ENCODE measurements around the gene PIK3C2G.

Gene PIK3C2G

DNA sequence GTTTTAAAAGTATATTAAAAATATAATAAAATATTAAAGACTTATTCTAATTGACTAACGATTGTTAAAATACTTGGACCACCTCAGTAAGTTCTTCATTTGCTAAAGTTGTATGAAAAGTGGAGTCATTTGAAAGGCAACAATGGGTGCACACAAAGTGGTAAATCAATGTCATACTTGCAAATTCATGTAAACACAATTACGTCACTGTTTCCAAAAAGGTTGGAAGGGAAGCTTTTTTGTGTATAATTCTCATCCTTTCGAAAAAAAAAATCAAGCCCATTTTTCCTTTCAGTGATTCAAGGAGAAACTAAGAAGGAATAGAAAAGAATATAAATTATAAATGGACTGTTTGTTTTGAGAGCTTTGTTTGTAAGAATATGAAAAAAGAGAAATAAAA lies 166.2 kb downstream of the PIK3C2G start:
- no peak for FAIRE-seq

DNA sequence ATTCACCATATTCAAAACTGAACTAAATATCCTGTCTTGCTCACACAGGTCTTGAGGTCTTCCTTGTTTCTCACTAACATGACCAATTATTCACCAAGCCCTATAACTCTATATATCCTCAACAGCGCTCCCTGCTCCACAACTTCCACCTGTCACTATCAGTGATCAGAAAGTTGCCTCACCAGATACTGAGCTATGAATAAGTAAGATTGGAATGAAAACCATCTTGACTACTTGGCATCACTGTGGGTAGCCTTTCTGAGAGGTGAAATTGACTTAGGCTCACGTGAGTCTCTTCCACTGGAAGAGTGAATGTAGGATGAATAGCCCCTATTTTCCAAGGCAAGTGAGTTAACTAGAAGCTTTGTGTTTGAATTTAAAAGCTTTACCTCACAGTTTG lies 167.1 kb downstream of the PIK3C2G start:
- FAIRE-seq: no peak

DNA sequence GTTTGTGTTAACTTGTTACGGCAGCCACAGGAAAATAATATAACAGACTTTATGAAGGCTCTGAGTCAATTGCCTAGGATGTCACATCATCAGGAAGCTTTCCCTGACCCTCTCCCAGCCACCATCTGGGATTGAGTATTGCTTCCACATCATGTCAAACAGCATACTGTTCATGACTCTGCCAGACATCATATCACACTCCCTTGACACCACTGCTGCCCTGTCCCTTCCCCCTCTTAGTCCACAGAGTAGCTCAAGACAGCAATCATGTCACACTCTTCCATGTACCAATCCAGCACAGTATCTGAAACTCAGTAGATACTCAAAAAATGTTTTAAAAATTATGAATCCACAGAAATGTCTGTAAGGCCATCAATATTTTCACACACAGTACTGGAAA lies 168.0 kb downstream of the PIK3C2G start:
- FAIRE-seq: no peak

DNA sequence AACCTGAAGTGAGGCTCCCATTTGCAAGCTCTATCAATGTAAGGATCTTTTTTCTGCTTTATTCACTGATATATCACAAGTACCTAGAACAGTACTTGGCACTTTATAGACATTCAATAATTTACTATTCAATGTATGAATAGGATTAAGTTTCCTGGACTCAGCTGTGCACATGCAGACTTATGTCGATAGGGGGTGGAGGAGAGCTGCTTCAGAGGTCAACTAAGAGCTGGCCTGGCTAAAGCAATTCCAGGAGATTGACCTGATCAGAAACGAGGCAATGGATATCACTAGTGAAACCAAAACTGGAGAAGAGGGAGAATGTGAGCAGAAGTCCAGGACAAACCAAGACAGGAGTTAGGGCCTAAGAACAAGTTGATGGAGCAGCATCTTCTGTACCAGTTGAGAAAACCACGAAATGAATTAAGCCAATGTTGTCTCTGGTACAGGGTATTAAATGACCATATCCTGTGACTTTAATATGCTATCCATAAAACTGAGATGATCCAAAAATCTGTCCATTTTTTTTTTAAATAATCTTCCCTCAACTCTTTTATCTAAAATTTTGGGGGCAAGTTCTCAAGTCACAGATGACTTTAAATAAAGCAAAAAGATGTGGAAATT lies 169.2 kb downstream of the PIK3C2G start:
- no peak for FAIRE-seq

DNA sequence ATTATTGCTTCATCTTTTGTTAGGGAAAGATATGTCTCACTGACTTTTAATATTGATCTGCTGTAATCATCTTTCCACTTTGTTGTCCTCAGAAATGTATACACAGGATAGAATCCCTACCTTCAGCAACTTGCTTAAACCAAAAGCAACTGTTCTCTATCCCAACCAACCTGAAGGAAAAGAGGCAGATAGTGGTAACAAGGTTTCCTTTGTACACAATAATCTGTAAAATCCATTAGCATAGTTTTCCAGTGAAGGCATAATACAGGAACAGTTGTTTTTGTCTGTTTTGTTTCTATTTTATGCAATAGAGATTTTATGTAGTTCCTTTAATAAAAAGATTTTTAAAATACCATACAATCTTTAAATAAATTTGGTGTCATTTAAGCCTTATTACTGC lies 170.5 kb downstream of the PIK3C2G start:
- no peak for FAIRE-seq

DNA sequence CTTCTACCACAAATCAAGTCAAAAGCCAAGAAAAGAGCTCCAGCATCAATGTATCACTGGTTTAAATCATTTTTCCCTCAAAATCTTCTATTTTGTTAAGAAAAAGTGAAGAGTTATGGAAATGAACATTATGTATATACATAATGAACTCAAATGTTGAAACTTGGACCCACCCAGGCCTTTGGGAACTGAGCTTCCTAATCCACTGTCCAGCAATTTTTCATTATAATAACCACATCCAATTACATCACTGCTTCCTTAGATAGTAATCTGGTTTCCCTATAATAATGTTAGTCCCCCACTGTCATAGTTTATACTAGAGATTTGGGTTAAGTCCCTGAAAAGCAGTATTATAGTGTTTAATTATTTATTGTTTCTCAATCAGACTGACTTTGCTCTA lies 170.9 kb downstream of the PIK3C2G start:
- FAIRE-seq: no peak

DNA sequence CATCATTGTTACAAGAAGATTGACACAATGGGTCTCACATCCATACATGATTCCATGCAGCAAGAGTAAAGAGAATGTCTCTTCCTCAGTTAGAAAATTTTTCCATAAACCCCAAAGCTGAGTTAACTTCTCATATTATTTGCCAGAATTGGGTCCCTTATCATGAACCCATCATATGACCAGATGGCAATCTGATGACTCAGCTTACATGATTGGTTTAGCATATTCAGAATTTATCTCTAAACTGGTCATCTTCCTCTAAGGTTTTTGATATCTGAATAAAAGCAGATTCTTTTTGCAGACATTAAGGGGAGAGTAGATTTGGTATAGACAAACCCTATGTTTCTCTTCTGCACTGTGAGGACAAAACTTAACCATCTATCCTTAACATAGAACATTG lies 174.9 kb downstream of the PIK3C2G start:
- no peak for FAIRE-seq

DNA sequence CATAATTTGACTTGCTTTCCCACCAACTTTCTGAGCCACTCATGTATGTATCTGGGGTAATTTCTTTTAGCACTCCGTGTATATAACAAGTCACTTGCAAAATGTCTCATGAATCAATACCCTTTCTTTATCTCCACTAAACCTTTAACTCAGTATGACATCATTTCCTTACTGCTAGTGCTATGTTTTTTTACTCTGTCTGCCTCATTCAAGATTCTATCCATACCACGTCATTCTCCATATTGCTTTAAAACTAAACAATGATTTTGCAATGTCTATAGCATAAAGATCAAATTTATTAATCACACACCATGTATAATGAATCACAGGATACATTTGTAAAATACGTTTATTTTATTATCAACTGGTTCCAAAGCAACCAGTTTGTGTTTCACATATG lies 178.2 kb downstream of the PIK3C2G start:
- FAIRE-seq: no peak

DNA sequence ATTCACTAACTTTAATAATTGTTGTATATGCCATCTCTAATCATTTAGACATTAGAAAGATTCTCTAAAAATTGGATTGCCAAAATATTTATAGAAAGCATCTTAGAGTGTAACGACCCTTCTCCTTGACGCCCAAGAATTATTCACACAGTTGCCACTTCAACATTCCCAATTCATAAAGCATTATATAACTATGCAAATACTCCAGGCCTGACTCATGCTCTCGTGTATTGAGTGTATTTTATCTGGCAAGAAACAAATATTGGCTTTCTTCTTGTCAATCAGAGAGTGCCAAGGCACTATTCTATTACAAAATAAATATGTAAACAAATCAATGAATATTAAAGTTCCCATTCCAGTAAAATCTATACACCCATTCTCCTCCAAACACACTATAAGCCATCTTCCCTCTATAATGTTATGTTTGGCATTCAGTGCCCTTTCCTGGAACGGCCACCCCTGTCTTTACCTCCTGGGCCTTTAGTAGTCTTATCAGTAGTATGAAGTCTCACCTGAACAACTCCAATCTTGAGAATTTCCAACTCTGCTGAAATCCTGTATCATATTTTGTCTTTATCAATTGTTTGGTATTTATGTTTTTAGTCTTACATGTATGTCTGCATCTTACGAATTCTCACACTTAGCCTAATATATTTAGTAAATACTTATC lies 182.6 kb downstream of the PIK3C2G start:
- FAIRE-seq: no peak

DNA sequence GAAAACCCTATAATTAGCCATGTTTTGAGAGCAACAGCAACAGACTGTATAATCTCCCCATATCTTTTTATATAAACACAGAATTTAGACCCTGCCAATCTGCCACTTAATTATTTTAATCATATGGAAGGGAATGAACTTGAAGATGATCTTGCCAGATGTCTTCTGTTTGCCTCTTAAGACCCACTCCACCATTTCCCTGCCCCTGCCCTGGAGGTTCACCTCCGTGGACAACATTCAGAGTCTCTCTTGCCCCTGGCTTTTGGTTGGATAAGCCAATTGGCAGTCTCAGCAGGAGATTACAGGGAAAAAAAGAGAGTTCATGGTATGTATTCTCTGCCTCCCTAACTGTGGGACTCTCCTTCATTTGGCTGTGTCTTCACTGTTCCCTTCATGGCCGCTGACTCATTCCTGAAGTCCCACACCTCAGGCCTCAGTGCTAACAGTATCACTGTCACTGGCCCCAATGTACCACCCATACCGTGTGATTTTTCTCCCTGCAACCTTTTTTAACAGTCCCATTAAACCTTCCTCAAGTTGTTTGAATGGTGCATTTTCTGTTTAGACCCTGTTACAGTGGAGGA lies 184.8 kb downstream of the PIK3C2G start:
- no peak for FAIRE-seq

DNA sequence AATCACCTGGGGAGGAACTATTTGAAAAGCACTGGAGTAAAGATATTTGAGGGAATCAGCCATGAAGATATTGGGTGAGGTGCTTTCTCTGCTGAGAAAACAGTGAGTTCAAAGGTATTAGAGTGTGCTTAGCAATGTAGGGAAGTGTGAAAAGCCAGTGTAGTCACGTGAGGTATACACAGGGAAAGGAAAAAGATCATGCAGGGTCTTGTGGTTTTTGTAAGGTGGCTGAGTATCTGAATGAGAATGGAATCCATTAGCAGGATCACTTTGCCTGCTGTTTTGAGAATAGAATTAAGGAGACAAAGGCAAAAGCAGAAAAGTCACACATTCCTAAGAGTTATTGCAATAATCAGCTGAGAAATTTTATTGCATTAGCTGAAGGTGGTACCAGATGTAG lies 193.0 kb downstream of the PIK3C2G start:
- no peak for FAIRE-seq

DNA sequence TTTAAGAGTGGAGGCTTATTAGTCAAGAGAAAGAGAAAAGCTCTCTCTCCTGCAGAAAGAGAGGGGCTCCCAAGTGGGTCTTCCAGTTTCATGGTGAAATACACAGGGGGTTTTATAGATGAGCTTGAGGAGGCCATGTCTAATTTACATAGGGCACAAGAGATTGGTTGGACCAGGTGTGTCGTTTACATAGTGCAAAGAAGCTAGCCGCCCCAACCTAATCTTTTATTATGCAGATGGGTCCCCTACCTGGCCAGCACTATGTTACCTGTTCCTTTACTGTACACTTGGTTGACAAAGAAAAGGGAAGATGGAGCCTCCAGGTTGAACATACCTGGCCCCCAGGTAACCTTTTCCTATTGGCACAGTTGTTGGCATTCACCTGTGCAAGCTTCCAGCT lies 195.0 kb downstream of the PIK3C2G start:
- no peak for FAIRE-seq

DNA sequence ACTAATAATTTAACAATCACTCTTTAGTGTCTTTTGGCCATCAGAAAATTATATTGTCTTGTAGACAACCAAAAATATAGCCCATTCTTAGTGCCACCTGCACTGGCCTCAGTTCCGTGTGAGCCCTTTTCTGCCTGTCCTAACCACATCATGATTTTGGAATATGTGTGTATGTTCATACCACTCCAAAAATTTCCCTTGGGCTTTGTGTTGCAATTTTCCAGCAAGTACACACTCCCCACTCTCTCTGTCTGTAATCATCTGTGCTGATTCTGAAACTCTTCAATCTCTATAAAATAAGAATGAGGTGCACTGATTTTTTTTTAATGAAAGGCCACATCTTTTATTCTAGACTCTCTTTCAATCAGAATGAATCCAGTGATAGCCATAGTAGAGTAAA lies 196.0 kb downstream of the PIK3C2G start:
- FAIRE-seq: no peak

DNA sequence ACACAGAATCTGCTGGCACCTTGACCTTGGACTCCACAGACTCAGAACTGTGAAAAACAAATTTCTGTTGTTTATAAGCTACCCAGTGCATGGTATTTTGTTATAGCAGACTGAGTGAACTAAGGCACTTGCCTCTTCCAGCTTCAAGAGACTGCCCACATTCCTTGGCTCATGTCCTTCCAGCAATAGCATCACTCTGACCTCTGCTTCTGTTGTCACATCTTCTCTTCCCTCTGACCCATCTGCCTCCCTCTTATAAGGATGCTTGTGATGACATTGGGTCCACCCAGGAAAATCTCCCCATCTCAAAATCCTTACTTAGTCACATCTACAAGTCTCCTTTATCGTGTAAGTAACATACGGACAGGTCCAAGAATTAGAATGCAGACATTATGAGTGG lies 200.4 kb downstream of the PIK3C2G start:
- FAIRE-seq: no peak

DNA sequence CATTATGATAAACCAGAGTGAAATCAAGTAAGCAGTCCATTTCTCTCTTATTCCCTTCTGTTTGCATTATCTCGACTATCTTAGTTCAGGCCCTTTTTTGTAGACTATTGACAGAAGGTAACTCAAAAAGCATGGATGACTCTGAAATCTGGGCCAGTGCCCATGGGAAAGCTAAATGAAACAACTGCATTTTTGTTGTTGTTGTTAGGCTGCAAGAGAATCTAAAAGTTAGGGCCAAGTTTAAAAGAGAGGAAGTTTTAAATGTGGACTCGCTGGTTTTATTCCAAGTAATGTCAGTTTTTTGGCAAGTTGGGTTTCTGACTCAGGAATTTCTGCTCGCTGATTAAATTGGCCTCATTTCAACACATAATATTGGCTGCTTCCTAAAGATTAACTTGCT lies 201.1 kb downstream of the PIK3C2G start:
- no peak for FAIRE-seq

DNA sequence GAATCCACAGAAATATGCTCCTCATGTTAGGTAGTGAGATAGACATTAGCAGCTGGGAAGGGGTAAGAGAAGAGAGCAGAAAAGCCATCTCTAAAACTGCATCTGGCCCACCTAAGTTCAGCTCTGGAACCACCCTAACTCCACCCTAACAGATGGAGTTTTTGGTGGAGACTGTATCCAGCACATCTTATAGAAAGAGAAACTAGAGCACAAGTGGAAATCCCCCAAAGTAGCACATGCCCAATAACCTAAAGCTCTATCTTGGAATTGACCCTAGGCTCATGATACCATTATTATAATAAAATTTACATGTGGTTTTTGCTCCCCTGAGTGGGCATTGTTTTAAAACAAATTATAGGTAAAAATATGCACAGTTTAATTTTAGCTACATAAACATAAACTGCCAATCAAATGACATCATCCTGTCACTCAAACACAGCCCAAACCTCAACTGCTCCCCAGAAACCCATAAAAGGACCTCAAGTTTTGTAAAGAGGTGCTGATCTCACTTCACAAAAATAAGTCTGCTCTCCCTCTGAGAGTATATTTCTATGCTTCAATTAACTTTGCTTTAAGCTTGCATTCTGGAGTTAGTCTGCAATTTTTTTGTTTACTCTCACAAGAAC lies 206.4 kb downstream of the PIK3C2G start:
- FAIRE-seq: no peak

DNA sequence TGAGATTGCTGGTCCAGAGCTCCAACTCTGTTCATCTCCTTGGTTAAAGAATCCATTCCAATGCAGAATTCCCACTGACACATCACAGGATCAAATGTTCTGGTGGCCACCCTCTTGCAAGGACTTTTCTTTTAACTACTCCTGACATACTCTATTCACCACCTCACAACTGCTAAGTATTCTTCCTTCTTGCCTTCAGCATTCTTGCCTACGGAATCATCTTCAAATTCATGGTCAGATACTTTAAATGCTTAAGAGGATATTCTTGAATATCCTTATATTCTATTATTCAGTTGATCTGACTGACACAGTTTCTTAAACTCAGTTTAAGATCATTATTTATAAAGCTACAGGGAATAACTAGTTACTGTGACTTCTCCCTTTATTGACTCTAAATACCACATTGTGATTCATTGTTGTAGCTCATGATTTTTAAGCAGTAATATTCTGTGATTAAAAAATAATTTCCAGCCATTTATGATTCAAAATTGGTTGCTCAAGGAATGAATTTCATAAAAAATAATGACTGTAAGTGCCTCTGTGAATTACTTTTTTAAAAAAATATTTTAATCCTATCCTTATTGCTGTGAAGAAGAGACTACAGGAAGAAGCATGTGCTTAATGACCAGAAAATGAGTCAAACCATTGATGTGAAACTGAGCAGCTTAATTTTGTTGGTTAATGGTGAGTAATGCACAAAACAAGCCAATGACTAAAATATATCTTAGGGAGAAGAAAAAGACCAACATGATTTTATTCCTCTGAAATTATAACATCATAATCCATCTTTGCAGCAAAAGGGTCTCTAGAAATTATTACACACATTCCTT lies 207.1 kb downstream of the PIK3C2G start:
- no peak for FAIRE-seq

DNA sequence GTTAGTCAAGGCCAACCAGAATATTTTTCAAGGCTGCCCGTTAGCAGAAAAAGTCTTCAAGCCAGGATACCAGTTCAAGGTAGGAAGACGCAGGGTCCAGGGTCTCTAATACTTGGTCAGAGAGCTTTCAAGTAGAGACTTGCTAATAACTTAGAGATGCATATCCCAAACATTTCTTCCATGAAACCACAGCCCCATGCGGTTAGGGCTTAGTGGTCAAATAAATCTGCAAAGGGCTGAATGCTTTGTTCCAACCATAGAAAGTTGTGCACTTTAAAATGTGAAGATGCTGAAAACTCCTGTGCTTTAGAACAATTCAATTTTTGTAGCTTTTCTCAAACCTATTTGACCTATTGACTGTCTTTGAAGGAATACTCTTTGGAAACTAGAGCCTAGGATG lies 208.9 kb downstream of the PIK3C2G start:
- FAIRE-seq: no peak

DNA sequence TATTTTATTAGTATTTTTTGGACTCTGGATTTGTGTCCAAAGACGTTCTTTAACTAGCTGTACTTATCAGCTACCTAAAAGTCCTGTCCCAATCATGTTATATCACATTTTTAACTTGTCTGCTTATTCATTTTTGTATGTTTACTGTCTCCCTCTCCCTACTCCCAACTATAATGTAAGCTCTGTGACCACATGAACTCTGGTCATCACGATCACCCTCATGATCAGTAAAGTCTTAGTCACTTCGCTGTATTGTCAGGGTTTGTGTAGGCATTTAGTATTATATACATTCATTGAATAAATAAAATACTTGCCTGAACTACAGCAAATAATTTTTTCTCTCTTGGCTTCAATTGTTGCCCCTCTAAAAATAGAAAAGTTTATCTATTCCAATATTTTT lies 211.0 kb downstream of the PIK3C2G start:
- FAIRE-seq: no peak

DNA sequence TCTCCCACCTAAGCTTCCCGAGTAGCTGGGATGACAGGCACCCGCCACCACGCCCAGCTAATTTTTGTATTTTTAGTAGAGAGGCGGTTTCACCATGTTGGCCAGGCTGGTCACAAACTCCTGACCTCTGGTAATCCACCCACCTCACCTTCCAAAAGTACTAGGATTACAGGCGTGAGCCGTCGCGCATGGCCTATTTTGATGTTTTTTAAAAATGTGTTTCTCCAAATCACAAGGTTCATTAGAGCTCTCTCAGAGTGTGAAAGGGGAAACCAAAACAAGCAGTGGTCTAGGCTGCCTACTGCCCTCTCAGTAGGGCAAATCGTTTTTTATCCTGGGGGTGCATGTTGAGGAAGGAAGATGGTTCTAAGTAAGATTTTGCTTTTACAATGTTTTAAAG lies 211.5 kb downstream of the PIK3C2G start:
- FAIRE-seq: no peak

DNA sequence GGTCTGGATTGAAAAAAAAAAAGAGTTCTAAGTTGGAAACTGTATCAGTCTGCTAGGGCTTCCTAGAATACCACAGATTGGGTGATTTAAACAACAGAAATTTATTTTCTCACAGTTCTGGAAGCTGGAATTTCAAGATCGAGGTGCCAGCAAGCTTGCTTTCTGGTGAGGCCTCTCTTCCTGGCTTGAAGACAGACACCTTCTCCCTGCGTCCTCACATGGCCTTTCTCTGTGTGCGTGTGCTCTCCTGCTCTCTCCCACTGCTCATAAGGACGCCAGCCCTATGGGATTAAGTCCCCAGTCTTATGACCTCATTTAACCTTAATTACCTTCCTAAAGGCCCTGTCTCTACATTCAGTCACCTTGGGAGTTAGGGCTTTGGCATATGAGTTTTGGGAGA lies 215.5 kb downstream of the PIK3C2G start:
- FAIRE-seq: no peak

DNA sequence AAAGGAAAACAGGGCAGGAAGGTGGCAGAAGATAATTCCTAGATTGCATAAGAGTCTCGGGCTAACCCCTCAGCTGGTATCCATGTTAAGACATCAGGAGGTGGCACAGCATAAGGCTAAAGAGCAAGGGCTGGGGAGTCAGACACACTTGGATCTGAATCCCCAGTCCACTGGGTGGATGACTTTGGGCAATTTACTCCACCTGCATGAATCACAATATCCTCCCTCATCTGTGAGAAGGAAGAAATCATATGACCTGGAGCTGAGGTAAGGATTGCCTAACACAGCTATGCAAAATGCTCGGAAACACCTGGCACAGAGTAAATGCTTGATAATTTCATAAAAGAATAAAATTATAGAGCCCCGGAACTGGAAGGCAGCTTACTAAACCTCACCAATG lies 217.9 kb downstream of the PIK3C2G start:
- FAIRE-seq: no peak

DNA sequence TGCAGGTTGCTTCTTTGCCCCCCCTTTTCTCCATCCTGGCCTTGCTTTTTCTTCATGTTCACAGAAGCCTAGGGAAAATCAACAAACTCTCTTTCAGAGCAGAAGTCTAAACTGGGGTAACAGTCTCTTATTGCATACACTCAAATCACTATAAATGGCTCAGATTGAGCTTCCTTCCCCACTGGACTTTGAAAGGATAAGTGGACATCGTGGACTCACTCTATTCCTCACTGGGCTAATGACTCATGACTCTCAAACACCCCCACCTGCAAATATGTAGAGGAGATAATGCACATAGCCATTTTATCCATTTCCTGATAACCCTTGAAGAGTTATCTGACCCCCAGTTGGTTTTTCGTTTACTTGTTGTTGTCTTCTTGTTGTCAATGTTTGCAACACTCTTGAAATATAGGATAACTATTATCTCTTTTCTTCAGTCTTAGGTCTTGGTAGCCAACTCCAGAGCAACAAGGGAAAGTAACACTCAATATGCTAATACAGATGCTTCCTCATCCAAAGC lies 221.3 kb downstream of the PIK3C2G start:
- no peak for FAIRE-seq
